Keratinocyte (primary cell): ENCODE data around the gene CSH2. TPM values are rescaled to one million over a fixed set of nuclear protein-coding genes. Genes with fewer than 3 reads are reported as not detected.

Experiments
- DNase-seq: peaks from one replicate; pipeline ENCODE4 v3.0.0-alpha.2; 2011; ENCODE audit warnings: low read depth, missing footprints, low spot score
- FAIRE-seq: peaks from 2 replicates; lab custom pipeline; 2011; peaks lifted over from hg19 to GRCh38; lab: Jason Lieb, UNC
- H2AFZ ChIP-seq: 2 replicates; pipeline ENCODE4 v1.6.0; 2012; ENCODE audit warnings: low read length, control low read depth, inconsistent platforms; ENCODE audit not compliant: control insufficient read depth
- H3K27ac ChIP-seq: 2 replicates; pipeline ENCODE4 v1.5.1; 2011; ENCODE audit warnings: low read length; ENCODE audit not compliant: control insufficient read depth, insufficient read depth
- H3K27me3 ChIP-seq: 3 replicates; pipeline ENCODE4 v1.6.0; 2011; ENCODE audit warnings: low read length; ENCODE audit not compliant: control insufficient read depth, insufficient read depth; ENCODE audit errors: extremely low read depth
- H3K36me3 ChIP-seq, 2 experiments: 2 replicates in 1 of 2; 3 replicates in 1 of 2; pipeline ENCODE4 v1.5.1; 2011; ENCODE audit warnings: low read length in 2 of 2, mild to moderate bottlenecking in 1 of 2; ENCODE audit not compliant: control insufficient read depth in 2 of 2, insufficient read depth in 2 of 2; ENCODE audit errors: extremely low read depth in 1 of 2
- H3K4me1 ChIP-seq: 3 replicates; pipeline ENCODE4 v1.5.1; 2011; ENCODE audit warnings: low read length; ENCODE audit not compliant: control insufficient read depth, insufficient read depth; ENCODE audit errors: extremely low read depth
- H3K4me2 ChIP-seq: 3 replicates; pipeline ENCODE4 v1.6.0; 2011; ENCODE audit warnings: low read depth, low read length; ENCODE audit not compliant: control insufficient read depth, insufficient read depth; ENCODE audit errors: extremely low read depth
- H3K4me3 ChIP-seq, 3 experiments: fragments of 200-600 bp in 1 of 3; sonication (generic) in 1 of 3; 2 replicates in 2 of 3; 3 replicates in 1 of 3; pipeline ENCODE4 v1.5.1; 2011 to 2016; ENCODE audit warnings: low read length in 3 of 3, mild to moderate bottlenecking in 3 of 3, control low read depth in 2 of 3, inconsistent platforms in 1 of 3, low read depth in 1 of 3, mixed read lengths in 1 of 3, mixed run types in 1 of 3, moderate library complexity in 1 of 3; ENCODE audit not compliant: control insufficient read depth in 2 of 3, insufficient read depth in 2 of 3; ENCODE audit errors: extremely low read depth in 1 of 3
- H3K79me2 ChIP-seq: 2 replicates; pipeline ENCODE4 v1.6.0; 2012; ENCODE audit warnings: low read length; ENCODE audit not compliant: control insufficient read depth, insufficient read depth
- H3K9ac ChIP-seq: 3 replicates; pipeline ENCODE4 v1.6.0; 2011; ENCODE audit warnings: low read length; ENCODE audit not compliant: control insufficient read depth, insufficient read depth; ENCODE audit errors: extremely low read depth
- H3K9me1 ChIP-seq: 3 replicates; pipeline ENCODE4 v1.6.0; 2011; ENCODE audit warnings: low read length; ENCODE audit not compliant: control insufficient read depth, insufficient read depth; ENCODE audit errors: extremely low read depth
- H3K9me3 ChIP-seq: 2 replicates; pipeline ENCODE4 v1.5.1; 2012; ENCODE audit warnings: low read depth, low read length; ENCODE audit not compliant: control insufficient read depth
- H4K20me1 ChIP-seq: 3 replicates; pipeline ENCODE4 v1.6.0; 2011; ENCODE audit warnings: low read length; ENCODE audit not compliant: control insufficient read depth, insufficient read depth; ENCODE audit errors: extremely low read depth
- EZH2 ChIP-seq: IDR thresholded peaks from one replicate; pipeline ENCODE4 v1.6.1; 2012; ENCODE audit warnings: inconsistent platforms, mild to moderate bottlenecking, low read length, moderate library complexity
- dilution Hi-C: fragments of 300-500 bp; cut with MboI; formaldehyde crosslinking; loops from one replicate; pipeline ENCODE4 v1.7.0; 2020; ENCODE audit warnings: low sequenced_read_pairs; ENCODE audit not compliant: extremely low pct_ligation_motif_present
- polyA plus RNA-seq, 5 experiments: library from polyadenylated mRNA; depleted of rRNA in 3 of 5; stranded (reverse) in 3 of 5; stranded (forward) in 1 of 5; unstranded in 1 of 5; fragments of >200 nt; gene quantifications; 1 replicate in 1 of 5; 2 replicates in 3 of 5; 3 replicates in 1 of 5; pipeline versions ENCODE4 v1.2.1 to v1.2.3, GENCODE V29; 2011 to 2012; ENCODE audit warnings: missing spikeins in 2 of 5, low read depth in 1 of 5, low replicate concordance in 1 of 5
- TF ChIP-seq, protein P1 (sequence below), 3 experiments: IDR thresholded peaks in 1 of 3; conservative IDR thresholded peaks in 1 of 3; optimal IDR thresholded peaks in 1 of 3; 2 replicates in 2 of 3; 3 replicates in 1 of 3; pipeline versions ENCODE3 to v1.5.1; 2011; ENCODE audit warnings: low read length in 3 of 3, mild to moderate bottlenecking in 3 of 3, moderate library complexity in 2 of 3, control low read depth in 1 of 3, inconsistent platforms in 1 of 3; ENCODE audit not compliant: insufficient read depth in 2 of 3; ENCODE audit errors: extremely low read depth in 1 of 3

CSH2 gene
- polyA plus RNA-seq, 1 donor (not counting 4 experiments of a cell fraction or from before 2014, with no cell fraction given): not detected

DNA sequence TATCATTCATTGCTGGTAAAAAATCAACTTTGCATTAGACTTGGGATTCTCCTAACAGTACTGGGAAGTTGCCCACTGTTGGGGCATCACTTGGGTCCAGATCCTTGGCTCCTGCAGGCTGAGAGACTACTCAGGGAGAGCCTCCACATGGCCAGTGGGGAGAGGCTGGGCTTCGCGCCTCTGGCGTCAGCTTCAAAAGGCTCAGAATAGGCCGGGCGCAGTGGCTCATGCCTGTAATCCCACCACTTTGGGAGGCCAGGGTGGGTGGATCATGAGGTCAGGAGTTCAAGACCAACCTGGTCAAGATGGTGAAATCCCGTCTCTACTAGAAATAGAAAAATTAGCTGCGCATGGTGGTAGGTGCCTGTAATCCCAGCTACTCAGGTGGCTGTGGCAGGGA, 41.0 kb upstream of the CSH2 start:
- no peak overlapping the region for H2AFZ ChIP-seq
- H3K4me3 ChIP-seq: no peak overlapping the region
- H3K4me1 ChIP-seq: no peaks in the 10 kb centered on the region
- H3K36me3 ChIP-seq: no peaks in the 10 kb centered on the region
- no peak overlapping the region for H3K4me2 ChIP-seq
- H4K20me1 ChIP-seq: no peaks in the 10 kb centered on the region
- no peaks in the 10 kb centered on the region for H3K9me3 ChIP-seq
- H3K9ac ChIP-seq: no peak overlapping the region
- no peaks in the 10 kb centered on the region for H3K9me1 ChIP-seq
- H3K27me3 ChIP-seq: no peaks in the 10 kb centered on the region
- no peak overlapping the region for H3K27ac ChIP-seq
- dilution Hi-C loops: no loop called here
- no peak for FAIRE-seq
- no peak for TF ChIP-seq EZH2
- TF ChIP-seq, protein P1, sequence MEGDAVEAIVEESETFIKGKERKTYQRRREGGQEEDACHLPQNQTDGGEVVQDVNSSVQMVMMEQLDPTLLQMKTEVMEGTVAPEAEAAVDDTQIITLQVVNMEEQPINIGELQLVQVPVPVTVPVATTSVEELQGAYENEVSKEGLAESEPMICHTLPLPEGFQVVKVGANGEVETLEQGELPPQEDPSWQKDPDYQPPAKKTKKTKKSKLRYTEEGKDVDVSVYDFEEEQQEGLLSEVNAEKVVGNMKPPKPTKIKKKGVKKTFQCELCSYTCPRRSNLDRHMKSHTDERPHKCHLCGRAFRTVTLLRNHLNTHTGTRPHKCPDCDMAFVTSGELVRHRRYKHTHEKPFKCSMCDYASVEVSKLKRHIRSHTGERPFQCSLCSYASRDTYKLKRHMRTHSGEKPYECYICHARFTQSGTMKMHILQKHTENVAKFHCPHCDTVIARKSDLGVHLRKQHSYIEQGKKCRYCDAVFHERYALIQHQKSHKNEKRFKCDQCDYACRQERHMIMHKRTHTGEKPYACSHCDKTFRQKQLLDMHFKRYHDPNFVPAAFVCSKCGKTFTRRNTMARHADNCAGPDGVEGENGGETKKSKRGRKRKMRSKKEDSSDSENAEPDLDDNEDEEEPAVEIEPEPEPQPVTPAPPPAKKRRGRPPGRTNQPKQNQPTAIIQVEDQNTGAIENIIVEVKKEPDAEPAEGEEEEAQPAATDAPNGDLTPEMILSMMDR (optimal IDR thresholded peaks at IDR 0.05 in 1 of 3, IDR thresholded peaks at IDR 0.05 in 1 of 3, conservative IDR thresholded peaks at IDR 0.05 in 1 of 3; ENCODE audit: extremely low read depth in 1 of 3, insufficient read depth in 2 of 3, low read length in 3 of 3): no peak
- H3K79me2 ChIP-seq: no peaks in the 10 kb centered on the region
- DNase-seq: no peak

DNA sequence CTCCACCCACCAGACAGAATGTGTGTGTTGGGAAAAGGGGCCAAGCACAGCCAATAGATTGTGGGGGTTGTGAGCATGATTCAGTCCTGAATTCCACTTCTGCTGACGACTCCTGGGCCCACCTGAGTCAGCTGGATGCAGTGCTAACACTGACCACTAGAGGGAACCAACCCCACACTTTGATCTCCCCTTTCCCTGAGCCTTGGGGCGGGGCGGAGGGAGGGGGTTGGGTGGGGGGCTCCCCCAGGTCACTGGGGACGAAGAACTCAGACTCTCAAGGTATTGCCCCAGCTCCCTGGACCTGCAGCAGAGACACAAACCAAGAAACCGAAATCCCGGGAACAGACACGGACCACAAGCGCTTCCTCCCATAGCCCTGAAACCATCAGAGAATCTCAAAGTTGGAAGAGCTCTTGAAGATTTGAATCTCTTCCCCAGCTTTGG, 38.2 kb upstream of the CSH2 start:
- H3K9ac ChIP-seq: no peak overlapping the region
- no peaks in the 10 kb centered on the region for H3K9me3 ChIP-seq
- no peaks in the 10 kb centered on the region for H3K9me1 ChIP-seq
- TF ChIP-seq EZH2: no peak
- TF ChIP-seq, protein P1 (optimal IDR thresholded peaks at IDR 0.05 in 1 of 3, IDR thresholded peaks at IDR 0.05 in 1 of 3, conservative IDR thresholded peaks at IDR 0.05 in 1 of 3; ENCODE audit: extremely low read depth in 1 of 3, insufficient read depth in 2 of 3, low read length in 3 of 3): peak; percentile 59 to 67 (median 63)
- no peaks in the 10 kb centered on the region for H3K36me3 ChIP-seq
- dilution Hi-C loops: no loop called here
- no peak overlapping the region for H3K4me3 ChIP-seq
- no peak overlapping the region for H2AFZ ChIP-seq
- H3K27ac ChIP-seq: no peak overlapping the region
- no peak for FAIRE-seq
- no peaks in the 10 kb centered on the region for H3K4me1 ChIP-seq
- no peaks in the 10 kb centered on the region for H3K27me3 ChIP-seq
- no peak overlapping the region for H3K4me2 ChIP-seq
- DNase-seq: no peak
- H3K79me2 ChIP-seq: no peaks in the 10 kb centered on the region
- no peaks in the 10 kb centered on the region for H4K20me1 ChIP-seq
